Measurements from ENCODE around the gene OSTF1. TPM values are rescaled to one million over a fixed set of nuclear protein-coding genes. Genes with fewer than 3 reads are reported as not detected.

The OSTF1 gene
- polyA plus RNA-seq, 6 donors from 2014 or later, result 161 to 268 (median 200) TPM

- H3K27me3 Mint-ChIP-seq, result no peaks in the 10 kb centered on the region
- DNase-seq (no peak), ATAC-seq (ENCODE audit: low read depth in 2 of 2) (no peak)
- peaks cover 47 to 60% (median 50%) of the 10 kb centered on the region in 3 donors for H3K4me1 Mint-ChIP-seq
- H3K4me3 Mint-ChIP-seq, result peak overlapping the region; percentile 81 to 100 (median 94)
- no peaks in the 10 kb centered on the region for H3K9me3 Mint-ChIP-seq
- no peaks in the 10 kb centered on the region for H3K36me3 Mint-ChIP-seq
- peak overlapping the region in 5 of 6 donors; percentile 40 to 97 (median 91) for H3K27ac Mint-ChIP-seq
Measured at GRCh38 chr9:75089373-75089766, 1.1 kb downstream of the OSTF1 start.

DNA sequence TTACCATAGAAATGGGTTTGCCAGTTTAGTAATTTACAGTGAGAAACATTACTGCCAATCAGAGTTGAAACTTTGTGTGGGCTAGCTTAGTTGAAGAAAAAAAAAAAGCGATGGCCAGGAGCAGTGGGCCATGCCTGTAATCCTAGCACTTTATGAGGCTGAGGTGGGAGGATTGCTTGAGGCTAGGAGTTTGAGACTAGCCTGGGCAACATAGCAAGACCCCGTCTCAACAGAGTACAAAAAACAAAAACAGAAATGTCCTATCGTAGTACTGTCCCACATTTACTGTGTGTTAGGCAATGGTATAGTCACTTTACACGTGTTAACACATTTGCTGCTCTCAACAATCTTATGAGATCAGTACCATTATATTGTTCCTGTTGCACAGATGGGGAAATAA lies 2.3 kb downstream of the OSTF1 start:
- Mint-ChIP-seq H3K9me3 (no peaks in the 10 kb centered on the region), H3K36me3 (no peaks in the 10 kb centered on the region), H3K4me3 (peak overlapping the region in 7 of 8 donors; percentile 39 to 100 (median 81)), H3K27me3 (no peaks in the 10 kb centered on the region), H3K27ac (peak overlapping the region in 2 of 6 donors; percentile 44 to 66), H3K4me1 (peaks cover 54 to 72% (median 59%) of the 10 kb centered on the region in 3 donors)
- ATAC-seq (ENCODE audit: low read depth in 2 of 2), result no peak
- no peak for DNase-seq

DNA sequence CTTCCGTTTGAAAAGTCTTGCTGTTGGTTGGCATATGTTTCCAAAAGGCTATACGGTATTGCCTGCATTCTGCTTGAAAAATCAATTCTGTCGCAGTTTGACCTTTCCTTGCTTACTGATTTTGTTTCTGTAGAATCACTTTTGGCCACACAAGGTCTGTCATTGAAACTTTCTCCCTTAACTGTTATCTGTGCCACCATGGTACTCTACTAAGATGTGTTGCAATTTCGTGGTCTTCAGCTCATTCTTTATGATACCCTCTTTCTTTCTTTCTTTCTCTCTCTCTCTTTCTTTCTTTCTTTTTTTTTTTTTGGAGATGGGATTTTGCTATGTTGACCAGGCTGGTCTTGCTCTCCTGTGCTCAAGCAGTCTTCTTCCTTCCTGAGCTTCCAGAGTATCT lies 4.5 kb downstream of the OSTF1 start:
- DNase-seq (no peak), ATAC-seq (ENCODE audit: low read depth in 2 of 2) (no peak)
- H3K27me3 Mint-ChIP-seq, result no peaks in the 10 kb centered on the region
- H3K27ac Mint-ChIP-seq, result peak overlapping the region in 3 of 6 donors; percentile 11 to 88 (median 12)
- peak overlapping the region in 2 of 8 donors; percentile 22 to 63 for H3K4me3 Mint-ChIP-seq
- H3K9me3 Mint-ChIP-seq, result no peaks in the 10 kb centered on the region
- no peaks in the 10 kb centered on the region for H3K36me3 Mint-ChIP-seq
- H3K4me1 Mint-ChIP-seq, result peaks cover 58 to 79% (median 74%) of the 10 kb centered on the region in 3 donors

DNA sequence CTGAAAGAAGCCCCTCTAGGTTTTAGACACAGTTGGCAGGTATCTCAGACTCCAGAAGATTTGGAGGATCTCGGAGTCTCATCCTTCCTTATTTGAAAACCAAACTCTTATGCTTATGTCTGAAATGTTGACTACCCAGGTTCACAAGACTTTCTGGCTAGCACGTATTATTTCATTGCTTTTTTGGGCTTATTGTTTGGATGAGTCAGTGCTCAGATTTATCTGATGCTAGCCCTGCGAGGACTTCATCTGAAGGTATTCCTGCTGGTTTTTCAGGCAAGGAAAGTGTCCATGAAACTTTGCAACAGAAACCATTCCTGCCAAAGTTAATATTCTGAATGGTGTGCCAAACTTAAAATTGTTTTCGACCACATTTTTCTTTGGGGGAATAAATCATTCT lies 8.5 kb downstream of the OSTF1 start:
- H3K27me3 Mint-ChIP-seq, result no peaks in the 10 kb centered on the region
- DNase-seq (no peak), ATAC-seq (ENCODE audit: low read depth in 2 of 2) (no peak)
- H3K27ac Mint-ChIP-seq, result no peak overlapping the region
- no peak overlapping the region for H3K4me3 Mint-ChIP-seq
- H3K9me3 Mint-ChIP-seq, result no peaks in the 10 kb centered on the region
- peaks cover 43 to 71% (median 64%) of the 10 kb centered on the region in 3 donors for H3K4me1 Mint-ChIP-seq
- H3K36me3 Mint-ChIP-seq, result no peaks in the 10 kb centered on the region

GRCh38 chr9:75101004-75101588 lies 12.8 kb downstream of the OSTF1 start:
- Mint-ChIP-seq H3K4me3 (no peak overlapping the region), H3K9me3 (no peaks in the 10 kb centered on the region), H3K4me1 (peaks cover 38 to 66% (median 61%) of the 10 kb centered on the region in 3 donors), H3K36me3 (peaks cover 0 to 5% of the 10 kb centered on the region in 2 donors), H3K27ac (peak overlapping the region in 3 of 6 donors; percentile 31 to 82 (median 34)), H3K27me3 (no peaks in the 10 kb centered on the region)
- no peak for ATAC-seq (ENCODE audit: low read depth in 2 of 2)
- no peak for DNase-seq

GRCh38 chr9:75102177-75102790 lies 14.0 kb downstream of the OSTF1 start:
- Mint-ChIP-seq H3K36me3 (peaks cover 0 to 5% of the 10 kb centered on the region in 2 donors), H3K27ac (peak overlapping the region in 2 of 6 donors; percentile 47 to 63), H3K9me3 (no peaks in the 10 kb centered on the region), H3K27me3 (no peaks in the 10 kb centered on the region), H3K4me1 (peaks cover 39 to 59% (median 55%) of the 10 kb centered on the region in 3 donors), H3K4me3 (no peak overlapping the region)
- no peak for DNase-seq
- no peak for ATAC-seq (ENCODE audit: low read depth in 2 of 2)

- Mint-ChIP-seq H3K4me1 (peaks cover 37 to 58% (median 57%) of the 10 kb centered on the region in 3 donors), H3K27me3 (no peaks in the 10 kb centered on the region), H3K27ac (peak overlapping the region in 3 of 6 donors; percentile 34 to 76 (median 63)), H3K4me3 (no peak overlapping the region), H3K36me3 (peaks cover 0 to 5% of the 10 kb centered on the region in 2 donors), H3K9me3 (no peaks in the 10 kb centered on the region)
- ATAC-seq (ENCODE audit: low read depth in 2 of 2), result no peak
- DNase-seq, result no peak
Measured at GRCh38 chr9:75104607-75105006, 16.3 kb downstream of the OSTF1 start.

DNA sequence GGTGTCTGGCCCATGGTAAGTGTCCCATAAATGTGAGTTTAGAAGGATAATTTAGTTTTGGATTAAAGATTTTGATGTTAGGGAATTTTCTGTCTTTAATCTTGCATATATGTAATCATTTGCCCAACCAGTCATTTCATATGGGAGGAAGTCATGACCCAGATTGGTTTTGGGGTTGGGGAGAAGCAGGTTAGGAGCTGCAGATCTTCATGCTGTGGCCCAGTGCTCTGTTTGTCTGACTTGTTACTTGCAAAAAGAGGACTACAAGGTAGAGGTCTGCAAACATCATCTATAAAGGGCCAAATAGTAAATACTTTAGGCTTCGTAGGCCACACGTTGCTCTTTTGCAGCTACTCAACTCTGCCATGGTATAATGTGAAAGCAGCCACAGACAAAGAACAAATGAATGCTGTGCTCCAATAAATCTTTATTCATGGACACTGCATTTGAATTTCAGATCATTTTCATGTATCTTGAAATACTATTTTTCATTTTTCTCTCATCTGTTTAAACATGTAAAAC lies 16.8 kb downstream of the OSTF1 start:
- Mint-ChIP-seq H3K4me1 (peaks cover 39 to 61% (median 60%) of the 10 kb centered on the region in 3 donors), H3K36me3 (peaks cover 0 to 5% of the 10 kb centered on the region in 2 donors), H3K27me3 (no peaks in the 10 kb centered on the region), H3K9me3 (no peaks in the 10 kb centered on the region), H3K4me3 (no peak overlapping the region), H3K27ac (peak overlapping the region in 4 of 6 donors; percentile 30 to 76 (median 48))
- ATAC-seq (ENCODE audit: low read depth in 2 of 2) (no peak), DNase-seq (no peak)

- DNase-seq (no peak), ATAC-seq (ENCODE audit: low read depth in 2 of 2) (no peak)
- peak overlapping the region in 4 of 6 donors; percentile 23 to 58 (median 30) for H3K27ac Mint-ChIP-seq
- H3K27me3 Mint-ChIP-seq, result no peaks in the 10 kb centered on the region
- no peak overlapping the region for H3K4me3 Mint-ChIP-seq
- no peaks in the 10 kb centered on the region for H3K9me3 Mint-ChIP-seq
- H3K4me1 Mint-ChIP-seq, result peaks cover 43 to 67% (median 64%) of the 10 kb centered on the region in 3 donors
- peaks cover 0 to 5% of the 10 kb centered on the region in 2 donors for H3K36me3 Mint-ChIP-seq
Measured at GRCh38 chr9:75105841-75106240, 17.5 kb downstream of the OSTF1 start.

DNA sequence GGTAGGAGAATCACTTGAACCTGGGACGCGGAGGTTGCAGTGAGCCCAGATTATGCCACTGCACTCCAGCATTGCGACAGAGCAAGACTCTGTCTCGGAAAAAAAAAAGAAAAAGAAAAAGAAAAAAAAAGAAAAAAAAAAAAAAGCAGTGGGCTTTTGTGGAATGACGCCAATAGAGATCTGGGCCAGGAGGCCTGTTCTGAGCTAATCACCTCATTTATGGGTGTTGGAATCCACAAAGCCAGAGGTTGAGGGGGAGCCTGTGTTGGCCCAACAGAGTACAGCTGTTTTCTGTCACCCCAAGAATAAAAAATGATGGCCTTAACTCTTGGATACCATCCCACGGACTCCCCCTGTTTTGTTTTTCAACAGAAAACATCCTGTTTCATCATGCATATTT lies 18.5 kb downstream of the OSTF1 start:
- peak overlapping the region in 1 of 8 donors; percentile 15 for H3K4me3 Mint-ChIP-seq
- no peaks in the 10 kb centered on the region for H3K27me3 Mint-ChIP-seq
- ATAC-seq (ENCODE audit: low read depth in 2 of 2), result no peak
- peaks cover 45 to 66% (median 64%) of the 10 kb centered on the region in 3 donors for H3K4me1 Mint-ChIP-seq
- no peak for DNase-seq
- H3K27ac Mint-ChIP-seq, result no peak overlapping the region
- peaks cover 0 to 5% of the 10 kb centered on the region in 2 donors for H3K36me3 Mint-ChIP-seq
- no peaks in the 10 kb centered on the region for H3K9me3 Mint-ChIP-seq

- ATAC-seq (ENCODE audit: low read depth in 2 of 2), result no peak
- peaks cover 47 to 72% (median 64%) of the 10 kb centered on the region in 3 donors for H3K4me1 Mint-ChIP-seq
Measured at GRCh38 chr9:75108571-75108970, 20.3 kb downstream of the OSTF1 start.

DNA sequence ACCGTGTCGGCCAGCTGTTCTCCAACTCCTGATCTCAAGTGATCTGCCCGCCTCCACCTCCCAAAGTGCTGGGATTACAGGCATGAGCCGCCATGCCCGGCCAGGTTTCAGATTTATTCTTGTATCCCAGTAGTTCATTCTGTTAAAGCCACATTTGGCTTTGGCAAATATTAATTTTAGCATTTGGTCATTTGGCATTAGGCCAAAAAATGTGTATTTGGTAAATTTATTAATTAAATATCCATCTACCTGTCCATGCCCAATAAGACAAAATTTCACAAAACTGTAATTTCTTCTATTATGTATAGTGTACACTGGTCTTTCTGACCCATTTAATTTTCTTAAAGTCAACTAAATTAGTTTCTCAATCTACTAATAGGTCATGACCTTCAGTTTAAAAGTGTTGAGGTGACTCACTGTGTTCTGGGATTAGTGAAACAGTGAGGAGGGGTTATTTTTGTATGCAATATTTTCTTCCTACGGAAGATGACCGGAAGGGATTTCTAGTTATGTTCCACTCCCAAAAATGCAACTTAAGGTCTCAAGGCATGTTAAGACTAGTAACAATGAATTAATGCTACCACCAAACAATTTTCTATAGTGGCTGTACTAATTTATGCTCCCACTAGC lies 21.0 kb downstream of the OSTF1 start:
- Mint-ChIP-seq H3K9me3 (no peaks in the 10 kb centered on the region), H3K4me1 (peaks cover 54 to 78% (median 65%) of the 10 kb centered on the region in 3 donors), H3K36me3 (peaks cover 0 to 5% of the 10 kb centered on the region in 2 donors), H3K4me3 (no peak overlapping the region), H3K27me3 (no peaks in the 10 kb centered on the region), H3K27ac (peak overlapping the region in 2 of 6 donors; percentile 29 to 54)
- no peak for ATAC-seq (ENCODE audit: low read depth in 2 of 2)
- DNase-seq, result no peak

More at GRCh38 chr9:75108571-75108970, 20.3 kb downstream of the OSTF1 start:
- DNase-seq, result no peak
- H3K27me3 Mint-ChIP-seq, result no peaks in the 10 kb centered on the region
- H3K4me3 Mint-ChIP-seq, result peak overlapping the region in 1 of 8 donors; percentile 42
- H3K9me3 Mint-ChIP-seq, result no peaks in the 10 kb centered on the region
- peak overlapping the region in 1 of 6 donors; percentile 62 for H3K27ac Mint-ChIP-seq
- H3K36me3 Mint-ChIP-seq, result no peaks in the 10 kb centered on the region

- Mint-ChIP-seq H3K36me3 (peaks cover 0 to 5% of the 10 kb centered on the region in 2 donors), H3K4me1 (peaks cover 45 to 67% (median 51%) of the 10 kb centered on the region in 3 donors), H3K27ac (peak overlapping the region in 3 of 6 donors; percentile 12 to 82 (median 52)), H3K9me3 (no peaks in the 10 kb centered on the region), H3K27me3 (no peaks in the 10 kb centered on the region), H3K4me3 (peak overlapping the region in 2 of 8 donors; percentile 1 to 25)
- ATAC-seq (ENCODE audit: low read depth in 2 of 2) (no peak), DNase-seq (no peak)
Measured at GRCh38 chr9:75111019-75111622, 22.8 kb downstream of the OSTF1 start.

All from naive B cell (primary cell).